GM23248 (cell line): ENCODE data around the gene KDM3A. TPM values are rescaled to one million over a fixed set of nuclear protein-coding genes. Genes with fewer than 3 reads are reported as not detected.

Experiments used
- DNase-seq: peaks from one replicate; pipeline ENCODE4 v3.0.0-alpha.2; 2015
- H2AFZ ChIP-seq: fragments of 200-600 bp; sonication (generic); 2 replicates; pipeline ENCODE4 v1.6.1; 2016; ENCODE audit warnings: antibody characterized with exemption
- H3F3A ChIP-seq: fragments of 200-600 bp; sonication (generic); 2 replicates; pipeline ENCODE4 v1.6.1; 2016; ENCODE audit warnings: mild to moderate bottlenecking, antibody characterized with exemption, mixed run types; ENCODE audit not compliant: insufficient read depth
- H3K27ac ChIP-seq: fragments of 200-600 bp; sonication (generic); 2 replicates; pipeline ENCODE4 v1.5.1; 2016; ENCODE audit warnings: mild to moderate bottlenecking
- H3K27me3 ChIP-seq: fragments of 200-600 bp; sonication (generic); replicated peaks from 2 replicates; pipeline ENCODE4 v1.6.1; 2016; ENCODE audit warnings: mild to moderate bottlenecking; ENCODE audit not compliant: insufficient read depth
- H3K36me3 ChIP-seq: fragments of 200-600 bp; sonication (generic); 2 replicates; pipeline ENCODE4 v1.6.1; 2016; ENCODE audit warnings: low read depth, mild to moderate bottlenecking
- H3K4me1 ChIP-seq: fragments of 200-600 bp; sonication (generic); 2 replicates; pipeline ENCODE4 v1.6.1; 2016; ENCODE audit warnings: mild to moderate bottlenecking; ENCODE audit not compliant: insufficient read depth
- H3K4me2 ChIP-seq: fragments of 200-600 bp; sonication (generic); one replicate; pipeline ENCODE4 v1.6.1; 2016; ENCODE audit warnings: mild to moderate bottlenecking; ENCODE audit not compliant: unreplicated experiment
- H3K4me3 ChIP-seq: fragments of 200-600 bp; sonication (generic); 2 replicates; pipeline ENCODE4 v1.5.1; 2016; ENCODE audit warnings: mild to moderate bottlenecking
- H3K79me2 ChIP-seq: fragments of 200-600 bp; sonication (generic); 2 replicates; pipeline ENCODE4 v1.6.1; 2016; ENCODE audit warnings: mild to moderate bottlenecking; ENCODE audit not compliant: insufficient read depth
- H3K9ac ChIP-seq: fragments of 200-600 bp; sonication (generic); 2 replicates; pipeline ENCODE4 v1.6.1; 2016; ENCODE audit warnings: mild to moderate bottlenecking
- H3K9me2 ChIP-seq: fragments of 200-600 bp; sonication (generic); 2 replicates; pipeline ENCODE4 v1.6.1; 2016; ENCODE audit warnings: mixed run types, mild to moderate bottlenecking, moderate library complexity; ENCODE audit not compliant: insufficient read depth
- H3K9me3 ChIP-seq: fragments of 200-600 bp; sonication (generic); one replicate; pipeline ENCODE4 v1.6.1; 2017; ENCODE audit warnings: low read depth
- H4K20me1 ChIP-seq: fragments of 200-600 bp; sonication (generic); 2 replicates; pipeline ENCODE4 v1.6.0; 2016; ENCODE audit not compliant: insufficient read depth
- EZH2 ChIP-seq: fragments of 200-600 bp; sonication (generic); IDR thresholded peaks from 2 replicates; pipeline ENCODE4 v1.6.1; 2018; ENCODE audit warnings: antibody characterized with exemption, mild to moderate bottlenecking; ENCODE audit not compliant: insufficient read depth, poor library complexity, severe bottlenecking
- EZH2phosphoT487 ChIP-seq: fragments of 200-600 bp; sonication (generic); IDR thresholded peaks from 2 replicates; pipeline ENCODE4 v1.6.1; 2018; ENCODE audit warnings: antibody characterized with exemption, moderate library complexity, mild to moderate bottlenecking, low read depth; ENCODE audit not compliant: insufficient read depth
- WGBS, 2 experiments: methylation state at CpG; one replicate each; pipeline ENCODE4 v1.1.6; 2015 to 2017; ENCODE audit warnings: low lambda C conversion rate in 2 of 2, low coverage in 1 of 2; ENCODE audit errors: missing lambda C conversion rate in 2 of 2; 5-methylcytosine and 5-hydroxymethylcytosine counted together
- in situ Hi-C: fragments of 300-500 bp; cut with MboI; formaldehyde crosslinking; loops from 2 replicates; pipeline ENCODE4 v1.15.0; 2020
- polyA plus RNA-seq: library from polyadenylated mRNA; unstranded; fragments of >200 nt; fragmentation: Nextera tagmentation; extraction: Ambion mirVana; gene quantifications from 2 replicates; pipeline ENCODE4 v1.2.1, GENCODE V29; 2016
- total RNA-seq: library from RNA; depleted of rRNA; stranded (reverse); fragments of >200 nt; shearing (Covaris generic); gene quantifications from 2 replicates; pipeline ENCODE4 v1.2.3, GENCODE V29; 2014

Gene KDM3A
- total and polyA plus RNA-seq, 2 experiments from 2014 or later: 14.6 to 24.4 TPM

- Histone ChIP-seq H3K9me3 (no peaks in the 10 kb centered on the region), H3K9ac (no peak overlapping the region), H3K4me2 (no peak overlapping the region), H2AFZ (no peak overlapping the region), H3F3A (no peaks in the 10 kb centered on the region; the same call in 1 of the 2 replicates), H3K27me3 (no peaks in the 10 kb centered on the region), H3K27ac (no peak overlapping the region), H3K4me3 (no peak overlapping the region), H4K20me1 (no peaks in the 10 kb centered on the region), H3K79me2 (no peaks in the 10 kb centered on the region), H3K4me1 (0 out of 2 replicates have a peak, but pooled peaks cover 3% of the 10 kb centered on the region), H3K9me2 (no peaks in the 10 kb centered on the region), H3K36me3 (no peaks in the 10 kb centered on the region)
- TF ChIP-seq EZH2phosphoT487: no peak
- TF ChIP-seq EZH2: no peak
- in situ Hi-C loops: no loop called here
- peak; percentile 50 for DNase-seq
- WGBS, 2 experiments: 31 to 33% methylated on average over 6 of the region's 6 CpGs
Measured at GRCh38 chr2:86396291-86396785, 44.8 kb upstream of the KDM3A start.

- Histone ChIP-seq H3K9me3 (no peaks in the 10 kb centered on the region), H3F3A (no peaks in the 10 kb centered on the region; the same call in 1 of the 2 replicates), H2AFZ (no peak overlapping the region), H3K4me1 (0 out of 2 replicates have a peak, but pooled peaks cover 3% of the 10 kb centered on the region), H3K4me3 (no peak overlapping the region), H3K9me2 (no peaks in the 10 kb centered on the region), H3K27ac (no peak overlapping the region), H3K27me3 (no peaks in the 10 kb centered on the region; the same call in 1 of the 2 replicates), H3K4me2 (no peak overlapping the region), H4K20me1 (no peaks in the 10 kb centered on the region), H3K79me2 (no peaks in the 10 kb centered on the region), H3K36me3 (no peaks in the 10 kb centered on the region), H3K9ac (no peak overlapping the region)
- no peak for DNase-seq
- in situ Hi-C loops: no loop called here
- TF ChIP-seq EZH2 (no peak), EZH2phosphoT487 (no peak)
- WGBS, 2 experiments: 46 to 47% methylated on average over 6 of the region's 6 CpGs
Measured at GRCh38 chr2:86397986-86398385, 43.2 kb upstream of the KDM3A start.

DNA sequence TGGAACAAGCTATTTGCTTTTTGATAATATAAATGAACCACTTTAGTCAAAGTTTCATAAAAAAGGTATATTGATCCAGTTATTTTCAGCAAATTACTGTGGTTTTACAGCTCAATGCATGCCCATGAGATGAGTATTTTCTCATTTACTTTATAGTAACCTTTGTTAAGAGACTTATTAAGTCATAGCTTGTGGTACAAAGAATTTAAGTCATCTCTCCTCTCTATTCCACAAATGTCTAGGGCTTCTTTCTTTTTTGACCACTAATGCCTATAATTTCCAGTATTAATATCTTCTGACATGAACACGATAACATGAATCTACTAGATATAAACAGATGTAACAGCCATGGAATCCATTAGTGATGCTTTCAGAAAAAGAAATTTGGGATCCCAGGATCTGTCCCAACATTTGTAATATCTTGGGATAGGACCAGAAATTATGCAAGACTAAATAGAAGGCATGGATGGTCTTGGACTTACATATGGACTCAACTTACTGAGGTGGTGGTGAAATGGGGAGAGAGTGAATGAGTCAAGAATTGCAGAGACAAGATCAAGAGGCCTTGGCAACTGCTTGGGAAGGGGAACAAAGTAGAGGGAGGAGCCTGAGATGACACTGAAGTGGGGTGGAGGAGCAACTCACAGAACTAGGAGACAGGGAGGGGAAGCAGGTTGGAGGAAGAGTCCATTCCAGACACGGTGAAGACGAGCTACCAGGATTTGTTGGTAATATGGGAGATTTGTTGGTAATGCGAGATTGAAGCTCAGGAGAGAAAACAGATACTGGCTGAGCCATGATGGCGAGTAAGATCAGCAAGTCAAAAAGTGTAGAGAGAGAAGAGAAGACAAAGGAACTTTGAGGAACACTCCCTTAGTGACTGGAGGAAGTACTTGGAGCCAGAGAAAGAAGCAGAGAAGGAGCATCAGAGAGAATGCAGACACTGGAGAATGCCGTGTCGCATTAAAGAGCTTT lies 42.4 kb upstream of the KDM3A start:
- no peaks in the 10 kb centered on the region for H3K9me3 ChIP-seq
- WGBS, 2 experiments: 56 to 61% methylated on average over 7 of the region's 7 CpGs
- H3K36me3 ChIP-seq: no peaks in the 10 kb centered on the region
- no peaks in the 10 kb centered on the region; the same call in 1 of the 2 replicates for H3K27me3 ChIP-seq
- H3F3A ChIP-seq: no peaks in the 10 kb centered on the region; the same call in 1 of the 2 replicates
- TF ChIP-seq EZH2phosphoT487: no peak
- no peak for TF ChIP-seq EZH2
- H3K79me2 ChIP-seq: no peaks in the 10 kb centered on the region
- in situ Hi-C loops: no loop called here
- H2AFZ ChIP-seq: no peak overlapping the region
- H3K9ac ChIP-seq: no peak overlapping the region
- no peak overlapping the region for H3K4me3 ChIP-seq
- H3K9me2 ChIP-seq: no peaks in the 10 kb centered on the region
- H4K20me1 ChIP-seq: no peaks in the 10 kb centered on the region
- H3K27ac ChIP-seq: no peak overlapping the region
- H3K4me2 ChIP-seq: no peak overlapping the region
- H3K4me1 ChIP-seq: 0 out of 2 replicates have a peak, but pooled peaks cover 3% of the 10 kb centered on the region
- peak; percentile 37 for DNase-seq

GRCh38 chr2:86400321-86400720 lies 40.9 kb upstream of the KDM3A start:
- Histone ChIP-seq H4K20me1 (no peaks in the 10 kb centered on the region), H3K9me2 (no peaks in the 10 kb centered on the region), H3F3A (no peaks in the 10 kb centered on the region; the same call in 1 of the 2 replicates), H3K4me1 (0 out of 2 replicates have a peak, but pooled peaks cover 3% of the 10 kb centered on the region), H3K9me3 (no peaks in the 10 kb centered on the region), H3K36me3 (no peaks in the 10 kb centered on the region), H3K27ac (no peak overlapping the region), H3K27me3 (no peaks in the 10 kb centered on the region; the same call in 1 of the 2 replicates), H3K4me2 (no peak overlapping the region), H3K4me3 (no peak overlapping the region), H3K79me2 (no peaks in the 10 kb centered on the region), H3K9ac (no peak overlapping the region), H2AFZ (no peak overlapping the region)
- WGBS, 2 experiments: 16 to 18% methylated on average over 1 of the region's 1 CpG
- in situ Hi-C loops: no loop called here
- DNase-seq: peak; percentile 28
- no peak for TF ChIP-seq EZH2phosphoT487
- no peak for TF ChIP-seq EZH2
